Cardiac muscle cell (in vitro differentiated cells and primary cell): ENCODE results near the gene LRFN2. TPM values are rescaled to one million over a fixed set of nuclear protein-coding genes. Genes with fewer than 3 reads are reported as not detected.

Source experiments
- DNase-seq, 2 donors: peaks; one replicate each; pipeline versions ENCODE4 v3.0.0 to v3.0.0-alpha.2; 2010 to 2017; ENCODE audit warnings: low read depth in 1 of 2, low spot score in 1 of 2
- H3K27ac ChIP-seq: fragments of 200-600 bp; sonication (generic); 2 replicates; pipeline ENCODE4 v1.5.1; 2016
- H3K27me3 ChIP-seq: fragments of 200-600 bp; sonication (generic); 2 replicates; pipeline ENCODE4 v1.6.0; 2016; ENCODE audit warnings: control low read depth
- H3K36me3 ChIP-seq: fragments of 200-600 bp; sonication (generic); 2 replicates; pipeline ENCODE4 v1.5.1; 2016; ENCODE audit warnings: control low read depth
- H3K4me1 ChIP-seq: fragments of 200-600 bp; sonication (generic); 2 replicates; pipeline ENCODE4 v1.8.1; 2017; ENCODE audit warnings: low read depth, mild to moderate bottlenecking, mixed run types
- H3K4me3 ChIP-seq: fragments of 200-600 bp; sonication (generic); 2 replicates; pipeline ENCODE4 v1.5.1; 2016; ENCODE audit warnings: mild to moderate bottlenecking
- H3K9me3 ChIP-seq: fragments of 200-600 bp; sonication (generic); 2 replicates; pipeline ENCODE4 v1.5.1; 2017; ENCODE audit warnings: low read depth, mild to moderate bottlenecking, control low read depth
- CTCF ChIP-seq: IDR thresholded peaks from 2 replicates; pipeline ENCODE4 v1.5.1; 2012; ENCODE audit warnings: low read depth, mild to moderate bottlenecking, low read length
- polyA plus RNA-seq: library from polyadenylated mRNA; unstranded; fragments of >200 nt; fragmentation: Nextera tagmentation; extraction: Ambion mirVana; gene quantifications from 2 replicates; pipeline ENCODE4 v1.2.1, GENCODE V29; 2016
- total RNA-seq: library from RNA; depleted of rRNA; stranded (reverse); fragments of >200 nt; gene quantifications from 2 replicates; pipeline ENCODE4 v1.2.3, GENCODE V29; 2016

LRFN2 gene
- total and polyA plus RNA-seq, 2 experiments from 2014 or later: 0.15 TPM; not detected in 1

GRCh38 chr6:40356242-40356910 is 230.8 kb downstream of the LRFN2 start:
- Histone ChIP-seq H3K27ac (no peak overlapping the region), H3K36me3 (no peaks in the 10 kb centered on the region), H3K9me3 (no peaks in the 10 kb centered on the region), H3K4me1 (peaks cover 18% of the 10 kb centered on the region), H3K4me3 (no peak overlapping the region), H3K27me3 (no peaks in the 10 kb centered on the region)
- no peak for TF ChIP-seq CTCF
- peak in 1 of 2 donors; percentile 28 for DNase-seq

- no peak overlapping the region for H3K4me3 ChIP-seq
- no peak for TF ChIP-seq CTCF
- no peaks in the 10 kb centered on the region for H3K9me3 ChIP-seq
- DNase-seq: no peak
- H3K36me3 ChIP-seq: no peaks in the 10 kb centered on the region
- H3K4me1 ChIP-seq: peaks cover 18% of the 10 kb centered on the region
- no peak overlapping the region for H3K27ac ChIP-seq
- H3K27me3 ChIP-seq: no peaks in the 10 kb centered on the region
These were observed 231.6 kb downstream of the LRFN2 start for GRCh38 chr6:40355532-40355931.

DNA sequence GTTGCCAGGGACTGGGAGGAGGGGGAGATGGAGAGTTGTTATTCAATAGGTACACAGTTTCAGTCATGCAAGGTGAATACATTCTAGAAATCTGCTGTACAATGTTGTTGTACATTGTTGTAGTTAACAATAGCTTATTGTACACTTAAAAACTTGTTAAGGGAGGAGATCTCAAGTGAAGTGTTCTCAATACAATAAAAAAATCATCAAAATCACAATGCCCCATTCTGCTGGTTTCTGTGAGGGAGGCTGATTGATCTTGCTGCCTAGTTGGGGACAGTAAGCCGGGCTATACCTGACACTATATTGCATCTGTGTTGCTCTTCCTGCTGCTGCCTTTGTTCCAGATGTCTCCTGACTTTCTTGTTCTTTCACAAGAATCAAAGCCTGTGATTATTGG is 232.1 kb downstream of the LRFN2 start:
- DNase-seq: no peak
- no peaks in the 10 kb centered on the region for H3K36me3 ChIP-seq
- TF ChIP-seq CTCF: no peak
- H3K9me3 ChIP-seq: no peaks in the 10 kb centered on the region
- H3K27me3 ChIP-seq: no peaks in the 10 kb centered on the region
- no peak overlapping the region for H3K4me3 ChIP-seq
- H3K27ac ChIP-seq: no peak overlapping the region
- H3K4me1 ChIP-seq: peaks cover 18% of the 10 kb centered on the region

DNA sequence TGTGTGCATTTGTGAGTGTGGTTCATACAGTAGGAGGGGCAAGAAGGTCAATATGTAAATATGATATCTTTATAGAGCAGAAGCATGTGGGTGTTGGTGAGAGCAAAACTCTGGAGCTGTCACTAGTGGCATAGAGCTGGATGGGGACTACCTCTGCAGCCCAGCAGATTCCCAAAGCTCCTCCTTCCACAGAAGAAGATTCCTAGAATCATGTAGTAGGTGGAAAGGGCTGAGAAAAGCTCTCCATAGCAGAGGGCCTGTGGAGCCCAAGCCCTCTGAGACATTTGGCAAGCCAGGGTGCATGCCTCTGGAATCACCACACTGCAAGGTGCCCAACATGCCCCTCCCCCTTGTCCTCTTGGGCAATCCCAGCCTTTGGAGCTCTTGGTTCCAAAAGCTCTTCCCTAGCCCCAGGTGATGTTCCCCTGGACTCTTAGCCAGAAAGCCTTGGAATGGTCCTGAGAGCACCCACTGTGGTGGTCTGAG is 233.2 kb downstream of the LRFN2 start:
- Histone ChIP-seq H3K4me3 (no peak overlapping the region), H3K27ac (peak overlapping the region; percentile 44), H3K9me3 (no peaks in the 10 kb centered on the region), H3K36me3 (no peaks in the 10 kb centered on the region), H3K27me3 (no peaks in the 10 kb centered on the region), H3K4me1 (peaks cover 18% of the 10 kb centered on the region)
- TF ChIP-seq CTCF: no peak
- DNase-seq: no peak

DNA sequence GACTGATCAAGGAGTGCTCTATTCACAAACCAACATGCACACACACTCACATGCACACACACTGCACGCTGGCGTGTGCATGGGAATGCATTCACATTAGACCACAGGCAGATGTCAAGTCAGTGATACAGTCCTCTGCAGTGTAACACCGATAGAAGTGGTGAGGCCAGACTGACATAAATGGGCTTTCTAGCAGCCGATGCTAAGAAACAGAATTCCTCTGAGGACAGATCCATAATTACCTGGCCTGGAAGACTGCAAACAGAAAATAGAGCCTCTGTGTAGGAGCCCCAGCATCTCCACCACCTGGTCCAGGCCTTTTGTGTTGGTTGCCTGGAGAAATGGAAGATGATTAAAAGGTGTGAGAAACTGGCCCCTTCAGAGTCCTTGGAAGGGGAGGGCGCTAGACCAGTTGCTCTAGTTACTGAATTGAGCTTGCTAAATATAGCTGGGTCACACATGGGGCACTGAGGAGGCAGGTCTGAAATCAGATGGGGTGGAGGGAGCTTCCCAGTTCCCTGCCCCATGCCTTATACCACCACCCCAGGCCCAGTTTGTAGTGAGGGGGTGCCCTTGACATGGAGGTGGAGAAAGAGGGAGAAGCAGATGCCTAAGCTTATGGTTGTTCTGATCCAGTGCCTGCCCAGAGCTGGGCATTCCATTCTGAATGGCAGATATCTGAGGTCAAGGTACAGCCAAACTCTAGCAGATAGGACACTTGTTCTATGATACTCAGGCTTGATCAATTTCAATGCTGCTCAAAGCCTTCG is 233.8 kb downstream of the LRFN2 start:
- Histone ChIP-seq H3K36me3 (no peaks in the 10 kb centered on the region), H3K9me3 (no peaks in the 10 kb centered on the region), H3K27me3 (no peaks in the 10 kb centered on the region), H3K27ac (peak overlapping the region; percentile 44), H3K4me3 (no peak overlapping the region), H3K4me1 (peaks cover 18% of the 10 kb centered on the region)
- TF ChIP-seq CTCF: no peak
- peak in 1 of 2 donors; percentile 54 for DNase-seq
